SKM-1 (cell line): ENCODE measurements around the gene FBXO38.

Experiments used
- DNase-seq: peaks from one replicate; lab custom pipeline; 2025; ENCODE audit not compliant: unreplicated experiment; lab: John Stamatoyannopoulos, UW

The FBXO38 gene

GRCh38 chr5:148469501-148469935 is 85.8 kb downstream of the FBXO38 start:
- no peak for DNase-seq

DNA sequence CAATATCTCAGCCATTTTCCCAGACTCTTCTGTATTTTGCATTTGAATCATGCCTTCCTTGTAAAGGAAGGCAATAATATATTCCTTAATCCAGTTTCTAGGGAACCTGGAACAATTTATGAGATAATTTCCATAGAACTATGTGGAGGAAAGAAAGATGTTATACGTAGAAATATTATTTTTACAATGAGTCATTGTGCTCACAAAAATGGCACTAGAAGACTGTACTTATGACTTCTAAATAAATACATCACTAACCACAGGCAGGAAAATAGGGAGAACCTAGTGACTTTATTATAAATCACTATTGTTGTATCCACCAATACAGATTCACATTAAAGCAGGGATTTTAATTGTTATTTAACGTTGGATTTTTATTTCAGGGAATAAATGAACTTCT is 87.6 kb downstream of the FBXO38 start:
- DNase-seq: no peak

DNA sequence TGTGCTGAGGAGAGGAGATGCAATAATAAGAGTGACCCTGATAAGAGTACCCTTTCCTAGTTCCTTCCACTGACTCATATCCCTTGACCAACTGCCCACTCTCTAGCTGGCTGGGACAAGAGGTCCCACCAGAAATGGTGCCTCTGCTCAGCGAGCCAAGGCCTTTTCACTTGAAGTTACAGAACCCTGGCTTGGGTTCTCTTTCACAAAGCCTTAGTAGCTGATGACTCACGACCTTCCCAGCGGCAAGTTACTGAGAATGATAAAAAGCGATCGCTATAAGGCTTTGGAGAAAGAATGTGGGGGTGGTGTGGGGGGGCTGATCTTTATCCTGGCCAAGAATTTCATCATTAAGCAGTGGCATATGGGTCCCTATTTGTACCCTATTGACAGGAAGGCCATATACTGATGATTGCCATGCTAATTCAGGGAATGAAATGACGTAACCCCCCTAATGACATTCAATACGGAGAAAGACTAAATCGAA is 90.3 kb downstream of the FBXO38 start:
- DNase-seq: no peak

DNA sequence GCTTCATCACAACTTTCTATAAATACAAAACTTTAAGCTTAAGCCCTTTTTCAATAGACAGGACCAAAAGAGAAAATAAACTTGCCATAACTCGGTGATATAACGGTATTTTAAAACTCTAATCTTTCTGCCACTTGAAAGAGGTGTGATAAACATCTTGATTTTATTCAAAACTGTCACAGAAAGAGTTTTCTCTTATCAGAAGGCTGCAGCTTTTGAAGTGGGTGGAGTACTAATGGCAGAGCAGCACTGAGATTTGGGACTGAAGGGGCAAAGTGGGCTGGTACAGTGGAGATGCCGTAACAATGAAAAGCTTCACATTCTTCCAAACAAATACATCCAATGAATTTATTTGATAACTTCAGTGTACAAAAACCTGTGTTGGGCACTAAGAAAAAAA is 92.5 kb downstream of the FBXO38 start:
- no peak for DNase-seq

DNA sequence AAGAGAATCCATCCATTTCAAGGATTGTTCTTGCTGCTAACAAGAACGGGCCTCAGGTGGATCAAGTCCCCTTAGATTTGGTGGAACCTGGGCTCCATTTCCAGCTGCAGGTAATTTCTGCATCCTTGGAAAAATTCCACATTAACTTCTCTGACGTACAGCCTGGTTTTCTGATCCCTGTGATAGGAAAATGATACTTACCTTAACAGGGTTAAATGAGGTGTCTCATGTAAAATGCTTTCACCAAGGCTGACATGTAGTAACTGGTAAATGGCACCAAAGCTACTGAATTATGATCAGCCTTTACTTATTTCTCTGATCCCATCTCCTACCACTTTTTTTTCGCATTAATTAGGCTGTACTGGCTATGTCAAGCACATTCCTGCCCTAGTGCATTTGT is 93.7 kb downstream of the FBXO38 start:
- no peak for DNase-seq

DNA sequence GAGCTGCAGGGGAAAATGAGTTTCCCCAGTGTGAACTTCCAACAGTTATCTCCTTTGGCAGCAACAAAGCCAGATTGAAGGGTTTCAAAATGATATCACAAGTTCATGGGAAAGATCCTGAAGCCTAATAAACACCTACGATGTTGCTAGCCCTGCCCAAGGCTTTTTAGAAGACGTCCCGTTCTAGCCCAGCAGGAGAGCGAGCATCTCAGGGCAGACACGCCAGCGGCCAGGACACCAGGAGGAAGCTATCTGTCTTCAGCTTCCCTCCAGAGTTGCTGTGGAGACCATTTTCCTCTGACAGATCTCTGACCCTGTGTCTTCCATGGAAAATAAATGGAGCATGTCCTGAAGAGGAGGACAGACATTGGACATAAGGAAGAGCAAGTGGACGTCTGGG is 98.4 kb downstream of the FBXO38 start:
- no peak for DNase-seq

DNA sequence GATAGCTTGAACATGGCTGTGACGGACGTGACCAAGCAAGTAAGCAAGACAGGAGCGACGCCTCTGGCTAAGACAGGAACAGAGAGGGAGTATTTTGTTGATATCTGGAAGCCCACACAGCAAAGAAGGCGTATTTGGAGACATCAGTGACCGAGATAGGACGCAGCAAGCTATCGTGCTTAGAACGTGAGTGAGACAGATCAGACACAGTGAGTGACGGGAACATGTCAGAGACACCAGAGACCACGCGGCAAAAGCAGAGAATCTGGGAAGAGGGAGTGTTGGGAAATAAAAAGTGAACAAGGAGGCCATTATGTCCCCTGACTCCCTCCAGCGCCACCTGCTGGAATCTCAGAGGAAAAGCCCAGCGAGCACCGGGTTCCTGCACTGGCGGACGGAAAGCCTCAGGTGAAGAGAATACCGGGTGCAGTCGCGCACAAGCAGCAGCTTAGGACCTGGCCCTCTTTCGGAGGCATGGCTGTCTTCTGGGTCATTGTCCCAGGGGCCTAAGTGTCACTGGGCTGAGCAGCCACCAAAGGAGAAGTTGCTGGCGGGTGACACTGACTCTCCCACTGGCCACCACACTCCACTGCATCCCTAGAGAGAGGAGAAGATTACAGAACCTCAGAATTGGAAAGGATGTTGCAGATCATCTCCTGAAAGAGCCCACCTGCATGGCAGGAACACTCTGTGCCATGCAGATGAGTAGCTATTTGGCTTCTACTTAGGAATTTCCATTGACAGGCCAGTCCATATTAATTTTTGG is 99.1 kb downstream of the FBXO38 start:
- DNase-seq: peak; percentile 46

- DNase-seq: no peak
Measured at GRCh38 chr5:148483750-148484149, 100.0 kb downstream of the FBXO38 start.

- DNase-seq: no peak
Measured at GRCh38 chr5:148484651-148485050, 100.9 kb downstream of the FBXO38 start.

DNA sequence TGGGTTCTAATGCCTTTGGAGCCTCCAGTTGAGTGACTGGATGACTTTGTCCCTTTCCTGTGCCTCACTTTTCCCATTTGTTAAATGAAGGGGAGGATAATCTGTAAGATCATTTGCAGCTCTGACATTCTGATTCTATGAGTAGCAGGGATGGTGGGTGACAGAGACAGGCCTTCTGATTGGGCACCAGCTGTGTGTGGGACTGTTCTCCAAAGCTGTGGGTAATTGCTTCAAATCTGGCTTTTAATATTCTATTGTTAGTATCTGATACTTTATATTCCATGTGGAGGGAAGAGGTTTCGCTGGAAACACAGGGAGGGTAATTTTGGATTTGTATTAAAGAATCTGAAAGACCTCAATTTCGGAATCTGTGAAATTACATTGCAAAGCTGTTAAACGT is 102.7 kb downstream of the FBXO38 start:
- DNase-seq: no peak

DNA sequence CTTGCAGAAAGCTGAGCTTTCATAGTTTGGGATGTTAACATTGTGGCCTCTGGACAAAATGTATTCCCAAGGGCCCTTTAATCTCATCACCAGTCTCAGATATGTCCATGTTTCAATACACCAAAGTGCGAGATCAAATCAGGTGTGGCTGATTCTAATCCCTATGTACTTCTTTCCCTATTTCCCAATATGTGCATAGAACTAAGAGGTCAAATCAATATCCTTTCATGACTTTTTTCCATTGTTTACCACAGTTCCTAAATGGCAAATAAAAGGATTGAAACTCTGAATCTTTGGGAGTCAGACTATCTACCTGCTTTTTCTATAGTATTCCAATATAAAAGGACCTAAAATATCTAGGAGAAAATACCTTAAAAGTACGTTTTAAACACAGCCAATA is 105.0 kb downstream of the FBXO38 start:
- DNase-seq: no peak

DNA sequence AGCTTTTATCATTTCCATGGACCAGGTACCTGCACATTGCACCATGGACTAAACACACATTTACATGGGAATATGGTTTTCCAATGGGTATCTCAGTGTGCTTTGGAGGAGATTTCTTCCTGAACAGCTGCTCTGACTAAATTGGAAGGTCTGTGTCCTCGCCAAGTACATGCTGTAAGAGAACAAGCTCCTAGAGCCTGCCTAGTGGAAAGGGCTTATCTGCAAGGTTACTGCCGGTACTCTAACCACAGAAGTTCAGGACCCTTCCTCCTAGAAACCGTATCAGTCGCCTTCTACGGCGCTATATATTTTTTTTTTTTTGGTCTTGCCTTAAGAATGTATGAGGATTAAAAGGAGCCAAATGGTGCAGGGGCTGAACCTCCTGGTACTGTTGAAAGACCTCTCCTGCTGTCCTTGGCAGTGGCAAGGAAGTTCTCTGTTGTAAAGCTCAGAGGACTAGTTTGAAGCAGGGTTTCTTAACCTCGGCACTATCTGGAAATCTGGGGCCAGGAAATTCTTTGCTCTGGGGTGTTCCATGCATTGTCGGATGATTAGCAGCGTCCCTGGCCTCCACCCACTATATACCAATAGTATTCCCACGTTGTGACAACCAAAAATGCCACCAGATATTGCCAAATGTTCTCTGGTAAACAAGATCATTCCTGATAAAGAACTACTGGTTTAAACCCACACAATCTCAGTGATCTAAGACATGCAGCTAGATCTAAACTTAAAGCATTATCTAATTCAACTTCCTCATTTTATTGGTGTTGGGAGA is 107.4 kb downstream of the FBXO38 start:
- peak; percentile 18 for DNase-seq

GRCh38 chr5:148491793-148492184 is 108.0 kb downstream of the FBXO38 start:
- DNase-seq: no peak

GRCh38 chr5:148492351-148492750 is 108.6 kb downstream of the FBXO38 start:
- DNase-seq: no peak
